ENCODE data around the gene S100A3.
"Not testable (repeated sequence)": the region's sequence is repeated elsewhere in the genome, so short reads cannot be mapped to it uniquely, and the experiment has no call there.

S100A3 gene

GRCh38 chr1:153520818-153521476 lies 28.1 kb downstream of the S100A3 start:
- no peak for TF ChIP-seq JUND (IDR thresholded peaks at IDR 0.05; ENCODE audit: low read depth)
- DNase-seq (ENCODE audit: low read depth in 1 of 2, low spot score in 1 of 2), result peak in 1 of 2 experiments; percentile 53
- in situ Hi-C loops (cut with HindIII; ENCODE audit: low pct_unique_long_range_greater_than_20kb, low sequenced_read_pairs), result no loop called here

DNA sequence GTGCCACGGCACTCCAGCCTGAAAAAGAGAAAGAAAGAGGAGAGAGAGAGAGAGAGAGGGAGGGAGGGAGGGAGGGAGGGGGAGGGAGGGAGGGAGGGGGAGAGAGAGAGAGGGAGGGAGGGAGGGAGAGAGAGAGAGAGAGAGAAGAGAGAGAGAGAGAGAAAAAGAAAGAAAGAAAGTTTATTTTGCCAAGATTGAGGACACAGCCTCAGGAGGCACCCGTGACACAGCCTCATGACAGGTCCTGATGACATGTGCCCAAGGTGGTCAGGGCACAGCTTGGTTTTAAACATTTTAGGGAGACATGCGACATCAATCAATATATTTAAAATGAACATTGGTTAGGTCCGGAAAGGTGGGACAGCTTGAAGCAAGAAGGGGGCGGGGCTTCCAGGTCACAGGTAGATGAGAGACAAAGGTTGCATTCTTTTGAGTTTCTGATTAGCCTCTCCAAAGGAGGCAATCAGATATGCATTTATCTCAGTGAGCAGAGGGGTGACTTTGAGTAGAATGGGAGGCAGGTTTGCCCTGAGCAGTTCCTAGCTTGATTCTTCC lies 28.8 kb downstream of the S100A3 start:
- in situ Hi-C loops (cut with HindIII; ENCODE audit: low pct_unique_long_range_greater_than_20kb, low sequenced_read_pairs); DNase-seq (ENCODE audit: low read depth in 1 of 2, low spot score in 1 of 2): not testable (repeated sequence)

- no peak for TF ChIP-seq JUND (IDR thresholded peaks at IDR 0.05; ENCODE audit: low read depth)
- in situ Hi-C loops (cut with HindIII; ENCODE audit: low pct_unique_long_range_greater_than_20kb, low sequenced_read_pairs), result no loop called here
- DNase-seq (ENCODE audit: low read depth in 1 of 2, low spot score in 1 of 2), result no peak
Measured at GRCh38 chr1:153519242-153519641, 29.8 kb downstream of the S100A3 start.

DNA sequence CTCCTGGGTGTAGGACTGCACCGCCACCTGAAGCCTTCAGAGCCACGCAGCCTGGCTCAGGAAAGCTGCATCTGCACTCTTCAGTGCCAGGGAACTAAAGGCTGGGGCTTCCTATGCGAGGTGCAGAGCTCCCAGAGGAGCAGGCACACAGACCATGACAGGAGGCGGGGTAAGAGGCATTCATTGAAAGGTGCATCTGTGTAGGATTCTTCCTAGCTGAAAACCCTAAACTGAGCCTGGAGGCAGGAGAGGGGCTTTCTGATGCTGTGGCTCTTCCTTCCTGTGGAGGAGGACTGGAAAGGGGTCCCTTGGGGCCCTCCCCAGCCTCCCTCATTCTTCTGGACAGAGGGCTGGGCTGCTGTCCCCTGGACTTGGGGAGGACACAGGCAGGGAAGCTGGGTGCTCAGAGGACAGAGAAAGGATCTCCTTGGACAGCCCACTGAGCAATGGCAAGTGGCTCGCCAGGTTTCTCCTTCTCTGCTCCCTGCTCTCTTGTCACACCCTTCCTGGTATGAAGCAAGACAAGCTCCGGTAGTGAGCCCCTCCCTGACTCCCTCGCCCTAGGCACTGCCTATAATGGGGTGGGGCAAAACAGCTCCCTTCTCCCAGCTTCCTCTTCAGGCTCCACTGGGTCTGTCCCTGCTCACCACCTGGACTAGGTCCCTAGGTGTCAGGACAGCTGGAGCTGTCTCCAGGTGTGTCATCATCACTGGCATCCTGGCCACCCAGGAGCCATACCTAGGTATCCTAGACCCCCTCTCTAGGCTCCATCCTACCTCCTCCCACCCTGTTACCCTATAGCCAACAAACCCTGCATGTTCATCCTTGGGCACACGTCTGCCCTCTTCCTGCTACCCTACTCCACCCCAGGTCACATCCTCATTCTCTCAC lies 33.3 kb downstream of the S100A3 start:
- no peak for TF ChIP-seq JUND (IDR thresholded peaks at IDR 0.05; ENCODE audit: low read depth)
- in situ Hi-C loops (cut with HindIII; ENCODE audit: low pct_unique_long_range_greater_than_20kb, low sequenced_read_pairs), result no loop called here
- peak; percentile 25 to 79 for DNase-seq (ENCODE audit: low read depth in 1 of 2, low spot score in 1 of 2)

- in situ Hi-C loops (cut with HindIII; ENCODE audit: low pct_unique_long_range_greater_than_20kb, low sequenced_read_pairs), result no loop called here
- no peak for TF ChIP-seq JUND (IDR thresholded peaks at IDR 0.05; ENCODE audit: low read depth)
- DNase-seq (ENCODE audit: low read depth in 1 of 2, low spot score in 1 of 2), result no peak
Measured at GRCh38 chr1:153513666-153514065, 35.4 kb downstream of the S100A3 start.

DNA sequence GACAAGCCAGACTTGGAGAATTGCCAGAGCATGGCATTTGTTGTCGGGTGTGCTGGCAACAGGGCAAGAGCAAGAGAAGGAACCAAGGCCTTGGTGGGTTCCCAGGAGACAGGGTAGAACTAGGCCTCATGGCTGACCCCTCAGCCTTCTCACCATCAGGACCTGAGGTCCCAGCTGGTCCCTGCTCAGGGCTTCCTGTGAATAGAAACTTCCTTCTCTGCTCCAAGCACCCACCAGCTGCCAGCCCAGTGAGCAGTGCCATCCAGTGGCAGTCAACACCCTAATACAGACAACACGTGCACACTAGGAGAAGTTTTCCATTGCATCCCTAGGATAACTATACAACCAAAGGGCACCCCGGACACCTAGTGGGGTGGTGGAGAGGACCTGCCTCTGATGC lies 36.0 kb downstream of the S100A3 start:
- in situ Hi-C loops (cut with HindIII; ENCODE audit: low pct_unique_long_range_greater_than_20kb, low sequenced_read_pairs), result no loop called here
- peak in 1 of 2 experiments; percentile 69 for DNase-seq (ENCODE audit: low read depth in 1 of 2, low spot score in 1 of 2)
- TF ChIP-seq JUND (IDR thresholded peaks at IDR 0.05; ENCODE audit: low read depth), result no peak

DNA sequence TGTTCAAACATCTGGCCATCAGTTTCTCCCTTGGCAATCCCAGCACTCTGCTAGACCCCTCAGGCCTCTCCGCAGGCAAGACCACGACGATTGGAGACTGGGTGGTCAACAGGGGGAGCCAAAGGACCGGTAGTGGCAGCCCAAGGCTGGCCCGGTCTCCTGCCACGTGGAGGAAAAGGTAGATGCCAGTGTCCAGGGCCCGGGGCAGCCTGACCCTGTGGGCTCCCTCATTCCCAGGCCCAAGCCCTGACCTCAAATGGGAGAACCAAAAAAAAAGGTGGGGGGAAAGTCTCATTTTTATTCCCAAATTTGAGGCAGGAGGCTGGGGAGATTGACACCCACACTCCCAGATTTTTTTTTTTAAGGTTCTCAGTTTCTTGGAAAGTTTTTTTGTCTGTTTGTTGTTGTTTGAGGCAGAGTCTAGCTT lies 38.1 kb downstream of the S100A3 start:
- in situ Hi-C loops (cut with HindIII; ENCODE audit: low pct_unique_long_range_greater_than_20kb, low sequenced_read_pairs), result no loop called here
- peak; percentile 74 to 88 for DNase-seq (ENCODE audit: low read depth in 1 of 2, low spot score in 1 of 2)
- no peak for TF ChIP-seq JUND (IDR thresholded peaks at IDR 0.05; ENCODE audit: low read depth)

- no peak for TF ChIP-seq JUND (IDR thresholded peaks at IDR 0.05; ENCODE audit: low read depth)
Measured at GRCh38 chr1:153509729-153510354, 39.2 kb downstream of the S100A3 start.

GRCh38 chr1:153509036-153509435 lies 40.0 kb downstream of the S100A3 start:
- in situ Hi-C loops (cut with HindIII; ENCODE audit: low pct_unique_long_range_greater_than_20kb, low sequenced_read_pairs), result no loop called here
- no peak for DNase-seq (ENCODE audit: low read depth in 1 of 2, low spot score in 1 of 2)
- TF ChIP-seq JUND (IDR thresholded peaks at IDR 0.05; ENCODE audit: low read depth), result no peak

More at GRCh38 chr1:153509729-153510354, 39.2 kb downstream of the S100A3 start:
- in situ Hi-C loops (cut with HindIII; ENCODE audit: low pct_unique_long_range_greater_than_20kb, low sequenced_read_pairs), result no loop called here
- DNase-seq (ENCODE audit: low read depth in 1 of 2, low spot score in 1 of 2), result peak in 1 of 2 experiments; percentile 45

GRCh38 chr1:153507926-153508583 lies 41.0 kb downstream of the S100A3 start:
- no peak for DNase-seq (ENCODE audit: low read depth in 1 of 2, low spot score in 1 of 2)
- in situ Hi-C loops (cut with HindIII; ENCODE audit: low pct_unique_long_range_greater_than_20kb, low sequenced_read_pairs), result no loop called here
- TF ChIP-seq JUND (IDR thresholded peaks at IDR 0.05; ENCODE audit: low read depth), result no peak

GRCh38 chr1:153506831-153507413 lies 42.1 kb downstream of the S100A3 start:
- no peak for TF ChIP-seq JUND (IDR thresholded peaks at IDR 0.05; ENCODE audit: low read depth)
- in situ Hi-C loops (cut with HindIII; ENCODE audit: low pct_unique_long_range_greater_than_20kb, low sequenced_read_pairs), result no loop called here
- DNase-seq (ENCODE audit: low read depth in 1 of 2, low spot score in 1 of 2), result no peak

DNA sequence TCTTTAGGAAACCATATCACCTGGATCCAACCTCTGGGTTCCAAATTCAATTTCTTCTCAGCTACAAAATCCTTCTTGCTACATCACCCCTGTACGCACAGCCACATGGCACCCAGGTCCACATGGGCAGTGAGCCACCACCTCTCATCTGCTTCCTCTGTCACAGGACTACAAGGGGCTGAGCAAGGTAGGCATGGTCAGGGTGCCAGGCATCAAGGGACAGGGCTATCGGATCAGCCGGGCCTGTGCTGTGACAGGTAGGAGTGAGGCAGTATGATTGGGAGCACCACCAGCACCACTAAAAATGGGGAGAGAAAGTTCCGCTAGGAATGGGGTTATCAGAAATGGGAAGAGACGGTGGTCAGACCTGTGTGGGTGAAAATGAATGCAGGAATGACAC lies 42.7 kb downstream of the S100A3 start:
- in situ Hi-C loops (cut with HindIII; ENCODE audit: low pct_unique_long_range_greater_than_20kb, low sequenced_read_pairs), result no loop called here
- no peak for TF ChIP-seq JUND (IDR thresholded peaks at IDR 0.05; ENCODE audit: low read depth)
- no peak for DNase-seq (ENCODE audit: low read depth in 1 of 2, low spot score in 1 of 2)

All from T47D (cell line).